DMS 273 (cell line): Measurements from ENCODE around the gene PIP5K1A.
"Not testable (repeated sequence)": the region's sequence is repeated elsewhere in the genome, so short reads cannot be mapped to it uniquely, and the experiment has no call there.

Source experiments
- DNase-seq: peaks from one replicate; lab custom pipeline; 2025; ENCODE audit not compliant: unreplicated experiment; lab: John Stamatoyannopoulos, UW

Gene PIP5K1A

GRCh38 chr1:151189637-151190445, 8.5 kb upstream of the PIP5K1A start, which contains the start of gene VPS72:
Gene VPS72, minus strand, starts transcription at chr1:151190197. Its CDS starts 76 bp downstream, at chr1:151190121.
- DNase-seq = peak; percentile 100

- DNase-seq = no peak
Observed at GRCh38 chr1:151192047-151192446, 6.3 kb upstream of the PIP5K1A start.

GRCh38 chr1:151193304-151193703, 5.0 kb upstream of the PIP5K1A start:
- no peak for DNase-seq

- peak; percentile 88 for DNase-seq
Observed at GRCh38 chr1:151193856-151194255, 4.5 kb upstream of the PIP5K1A start.

- peak; percentile 95 for DNase-seq
Observed at GRCh38 chr1:151194894-151195594, 3.3 kb upstream of the PIP5K1A start.

GRCh38 chr1:151196292-151196800, 2.0 kb upstream of the PIP5K1A start:
- peak; percentile 100 for DNase-seq

- DNase-seq = peak; percentile 100
Observed at GRCh38 chr1:151197863-151198253, 494 bp upstream of the PIP5K1A start.

GRCh38 chr1:151199873-151200581, 1.7 kb downstream of the PIP5K1A start:
- peak; percentile 99 for DNase-seq

GRCh38 chr1:151205381-151205965, 7.1 kb downstream of the PIP5K1A start:
- DNase-seq = not testable (repeated sequence)

- DNase-seq = no peak
Observed at GRCh38 chr1:151210830-151211229, 12.5 kb downstream of the PIP5K1A start.

GRCh38 chr1:151211972-151212705, 13.8 kb downstream of the PIP5K1A start:
- no peak for DNase-seq

GRCh38 chr1:151213560-151213959, 15.2 kb downstream of the PIP5K1A start:
- DNase-seq = no peak

GRCh38 chr1:151221616-151222015, 23.3 kb downstream of the PIP5K1A start:
- peak; percentile 89 for DNase-seq

GRCh38 chr1:151222130-151222529, 23.8 kb downstream of the PIP5K1A start:
- peak; percentile 96 for DNase-seq

GRCh38 chr1:151235235-151235634, 36.9 kb downstream of the PIP5K1A start:
- no peak for DNase-seq

GRCh38 chr1:151237678-151238466, 39.5 kb downstream of the PIP5K1A start:
- DNase-seq = no peak

- peak; percentile 100 for DNase-seq
Observed at GRCh38 chr1:151238467-151238739, 40.1 kb downstream of the PIP5K1A start.

- DNase-seq = no peak
Observed at GRCh38 chr1:151242442-151242841, 44.1 kb downstream of the PIP5K1A start.

GRCh38 chr1:151243683-151244216, 45.4 kb downstream of the PIP5K1A start:
- no peak for DNase-seq
